ENCODE results near the gene ZFP82.

ZFP82 gene

DNA sequence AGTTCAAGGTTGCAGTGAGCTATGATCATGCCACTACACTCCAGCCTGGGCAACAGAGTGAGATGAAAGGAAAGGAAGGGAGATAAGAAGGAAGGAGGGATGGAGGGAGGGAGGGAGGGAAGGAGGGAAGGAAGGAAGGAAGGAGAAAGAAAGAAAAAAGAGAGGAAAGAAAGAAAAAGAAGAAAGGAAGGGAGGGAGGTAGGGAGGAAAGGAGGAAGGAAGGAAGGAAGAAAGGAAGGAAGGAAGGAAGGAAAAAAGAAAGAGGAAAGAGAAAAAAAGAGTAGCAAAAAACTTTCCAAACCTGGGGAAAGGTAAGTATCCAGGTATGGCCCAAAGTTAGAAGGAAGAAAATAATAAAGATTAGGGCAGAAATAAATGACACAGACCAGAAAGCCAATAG lies 46.6 kb downstream of the ZFP82 start:
- no peak for DNase-seq (ENCODE audit: low read depth)

DNA sequence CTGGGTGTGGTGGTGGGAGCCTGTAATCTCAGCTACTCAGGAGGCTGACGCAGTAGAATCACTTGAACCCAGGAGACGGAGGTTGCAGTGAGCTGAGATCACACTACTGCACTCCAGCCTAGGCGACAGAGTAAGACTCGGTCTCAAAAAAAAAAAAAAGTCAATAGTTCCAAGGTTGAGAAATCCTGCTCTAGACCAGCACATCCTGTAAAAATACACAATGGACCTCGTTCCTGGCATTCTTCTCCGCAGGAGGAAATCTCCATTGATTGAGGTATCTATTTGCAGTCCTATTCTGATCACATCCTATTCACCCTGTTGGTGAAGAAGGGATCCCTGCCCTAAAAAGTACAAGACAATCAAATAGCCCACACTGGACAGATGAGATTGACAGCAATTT lies 54.6 kb downstream of the ZFP82 start:
- no peak for DNase-seq (ENCODE audit: low read depth)
